Mesenchymal stem cell (in vitro differentiated cells and primary cell): ENCODE measurements around the gene PIK3R2.

ENCODE experiments used
- DNase-seq: peaks from one replicate; pipeline ENCODE4 v3.0.0-alpha.2; 2013
- H2AFZ ChIP-seq: one replicate; pipeline ENCODE4 v1.6.1; 2013; ENCODE audit warnings: low read depth, mild to moderate bottlenecking, control low read depth, inconsistent platforms, low read length, moderate library complexity
- H2AK5ac ChIP-seq: 2 replicates; pipeline ENCODE4 v1.6.1; 2013; ENCODE audit warnings: low read length, moderate library complexity, mild to moderate bottlenecking, inconsistent platforms; ENCODE audit not compliant: severe bottlenecking
- H2BK120ac ChIP-seq: one replicate; pipeline ENCODE4 v1.6.1; 2013; ENCODE audit warnings: low read depth, mild to moderate bottlenecking, inconsistent platforms, low read length, moderate library complexity
- H2BK12ac ChIP-seq, 2 experiments: one replicate each; pipeline ENCODE4 v1.6.1; 2013; ENCODE audit warnings: inconsistent platforms in 2 of 2, low read length in 2 of 2, mild to moderate bottlenecking in 2 of 2, moderate library complexity in 2 of 2, control low read depth in 1 of 2
- H2BK15ac ChIP-seq: one replicate; pipeline ENCODE4 v1.6.1; 2013; ENCODE audit warnings: mild to moderate bottlenecking, low read depth, inconsistent platforms; ENCODE audit not compliant: poor library complexity, severe bottlenecking
- H2BK5ac ChIP-seq: 2 replicates; pipeline ENCODE4 v1.6.1; 2013; ENCODE audit warnings: low read depth, mild to moderate bottlenecking, low read length, control low read depth, inconsistent platforms; ENCODE audit not compliant: poor library complexity, severe bottlenecking
- H3K14ac ChIP-seq, 2 experiments: one replicate each; pipeline ENCODE4 v1.6.1; 2013; ENCODE audit warnings: inconsistent platforms in 2 of 2, low read length in 2 of 2, control low read depth in 1 of 2, mild to moderate bottlenecking in 1 of 2, moderate library complexity in 1 of 2
- H3K18ac ChIP-seq, 2 experiments: one replicate each; pipeline ENCODE4 v1.6.1; 2013; ENCODE audit warnings: inconsistent platforms in 2 of 2, low read length in 2 of 2, control low read depth in 1 of 2, low read depth in 1 of 2, mild to moderate bottlenecking in 1 of 2
- H3K23ac ChIP-seq, 2 experiments: one replicate each; pipeline ENCODE4 v1.6.1; 2013; ENCODE audit warnings: inconsistent platforms in 2 of 2, low read length in 2 of 2, mild to moderate bottlenecking in 2 of 2, moderate library complexity in 2 of 2, control low read depth in 1 of 2
- H3K27ac ChIP-seq: 2 replicates; pipeline ENCODE4 v1.5.1; 2013; ENCODE audit warnings: mild to moderate bottlenecking, moderate library complexity, low read length, control low read depth, inconsistent platforms; ENCODE audit not compliant: poor library complexity, severe bottlenecking
- H3K27me3 ChIP-seq, 2 experiments: 2 replicates each; pipeline versions ENCODE4 v1.6.1 to v1.7.0; 2013; ENCODE audit warnings: low read length in 2 of 2, mild to moderate bottlenecking in 2 of 2, moderate library complexity in 2 of 2, control low read depth in 1 of 2, inconsistent platforms in 1 of 2; ENCODE audit not compliant: control insufficient read depth in 1 of 2, insufficient read depth in 1 of 2
- H3K36me3 ChIP-seq, 2 experiments: 2 replicates each; pipeline versions ENCODE4 v1.6.1 to v1.7.0; 2013; ENCODE audit warnings: low read length in 2 of 2, control low read depth in 1 of 2, inconsistent platforms in 1 of 2, low read depth in 1 of 2, mild to moderate bottlenecking in 1 of 2; ENCODE audit not compliant: insufficient read depth in 2 of 2, control insufficient read depth in 1 of 2
- H3K4ac ChIP-seq, 2 experiments: one replicate each; pipeline ENCODE4 v1.6.1; 2013; ENCODE audit warnings: inconsistent platforms in 2 of 2, low read length in 2 of 2, mild to moderate bottlenecking in 2 of 2, moderate library complexity in 2 of 2, control low read depth in 1 of 2, low read depth in 1 of 2
- H3K4me1 ChIP-seq: 2 replicates; pipeline ENCODE4 v1.6.1; 2013; ENCODE audit warnings: low read depth, low read length, control low read depth; ENCODE audit not compliant: control insufficient read depth, insufficient read depth
- H3K4me2 ChIP-seq: 2 replicates; pipeline ENCODE4 v1.6.1; 2013; ENCODE audit warnings: low read length, mild to moderate bottlenecking, inconsistent platforms; ENCODE audit not compliant: poor library complexity, severe bottlenecking
- H3K4me3 ChIP-seq, 2 experiments: 2 replicates each; pipeline versions ENCODE4 v1.5.1 to v1.7.0; 2013; ENCODE audit warnings: low read length in 2 of 2, mild to moderate bottlenecking in 2 of 2, control low read depth in 1 of 2, low read depth in 1 of 2; ENCODE audit not compliant: insufficient read depth in 1 of 2
- H3K79me1 ChIP-seq: replicated peaks from 2 replicates; pipeline ENCODE4 v1.6.1; 2013; ENCODE audit warnings: mild to moderate bottlenecking, control low read depth, low read length, inconsistent platforms; ENCODE audit not compliant: poor library complexity, severe bottlenecking
- H3K9ac ChIP-seq: 2 replicates; pipeline ENCODE4 v1.7.0; 2013; ENCODE audit warnings: mild to moderate bottlenecking, low read length, moderate library complexity
- H3K9me3 ChIP-seq: 2 replicates; pipeline ENCODE4 v1.7.0; 2013; ENCODE audit warnings: mild to moderate bottlenecking, low read length; ENCODE audit not compliant: control insufficient read depth
- H4K8ac ChIP-seq: one replicate; pipeline ENCODE4 v1.6.1; 2013; ENCODE audit warnings: inconsistent platforms, mild to moderate bottlenecking, low read length, moderate library complexity
- H4K91ac ChIP-seq: one replicate; pipeline ENCODE4 v1.6.1; 2013; ENCODE audit warnings: mild to moderate bottlenecking, low read length, inconsistent platforms
- WGBS: methylation state at CpG from one replicate; pipeline ENCODE4 v1.1.7; 2013; ENCODE audit warnings: mixed read lengths; 5-methylcytosine and 5-hydroxymethylcytosine counted together

PIK3R2 gene

DNA sequence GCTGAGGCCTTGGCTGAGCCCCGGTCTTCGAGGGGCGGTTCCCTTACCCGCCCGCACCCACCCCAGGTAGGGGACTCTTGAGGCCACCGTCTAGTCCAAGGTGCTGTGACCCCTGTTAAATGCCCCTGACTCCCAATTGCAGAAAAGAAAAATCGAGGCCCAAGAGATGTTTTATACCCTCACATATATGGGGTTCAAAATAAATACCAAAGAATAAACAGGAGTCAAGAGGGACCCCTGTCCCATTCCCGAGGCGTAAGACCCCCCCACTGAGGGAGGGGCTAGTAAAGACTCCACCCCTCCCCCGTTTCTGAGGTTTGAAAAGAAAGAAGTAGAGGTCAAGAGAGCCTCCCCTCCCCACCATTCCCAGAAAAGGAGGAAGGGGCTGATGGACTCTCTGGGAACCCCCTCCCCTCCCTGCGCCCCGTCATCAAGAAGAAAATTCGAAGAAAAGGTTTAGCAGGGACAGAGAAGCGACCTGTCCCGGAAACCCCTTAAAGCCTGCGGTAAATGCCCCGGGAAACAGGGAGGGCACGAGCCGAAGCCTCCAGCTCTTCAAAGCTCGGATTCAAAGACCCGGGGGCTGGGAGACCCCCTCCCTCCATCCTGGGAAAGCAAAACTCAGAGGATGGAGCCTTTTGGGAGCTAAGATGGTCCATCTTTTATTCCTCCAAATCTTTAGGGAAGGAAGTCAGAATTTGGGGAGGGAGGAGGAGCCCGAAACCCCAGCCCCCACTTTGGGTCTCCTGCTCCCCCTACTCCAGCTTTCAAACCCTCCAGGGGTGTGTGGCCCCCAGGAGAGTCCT, 51.6 kb downstream of the PIK3R2 start:
- Histone ChIP-seq H3K4me3 (peak overlapping the region; percentile 59 to 87), H2AFZ (no peak overlapping the region), H3K18ac (peak overlapping the region; percentile 54 to 80), H3K4me2 (peak overlapping the region; percentile 94), H3K36me3 (peaks cover 10 to 16% of the 10 kb centered on the region in 2 experiments), H2BK5ac (peak overlapping the region; percentile 61), H2BK15ac (peak overlapping the region; percentile 44), H3K9me3 (no peaks in the 10 kb centered on the region), H3K27ac (peak overlapping the region; percentile 98), H4K8ac (peak overlapping the region; percentile 88), H2AK5ac (peak overlapping the region; percentile 19), H4K91ac (peak overlapping the region; percentile 71), H3K79me1 (peaks cover 11% of the 10 kb centered on the region), H3K4me1 (peaks cover 17% of the 10 kb centered on the region), H2BK120ac (peak overlapping the region; percentile 97), H3K4ac (peak overlapping the region; percentile 43 to 91), H2BK12ac (peak overlapping the region in 1 of 2 experiments; percentile 52), H3K23ac (no peak overlapping the region), H3K14ac (no peak overlapping the region), H3K27me3 (no peaks in the 10 kb centered on the region), H3K9ac (peak overlapping the region; percentile 96)
- under 1% methylated on average over 17 of the region's 22 CpGs for WGBS
- DNase-seq, result peak; percentile 77

DNA sequence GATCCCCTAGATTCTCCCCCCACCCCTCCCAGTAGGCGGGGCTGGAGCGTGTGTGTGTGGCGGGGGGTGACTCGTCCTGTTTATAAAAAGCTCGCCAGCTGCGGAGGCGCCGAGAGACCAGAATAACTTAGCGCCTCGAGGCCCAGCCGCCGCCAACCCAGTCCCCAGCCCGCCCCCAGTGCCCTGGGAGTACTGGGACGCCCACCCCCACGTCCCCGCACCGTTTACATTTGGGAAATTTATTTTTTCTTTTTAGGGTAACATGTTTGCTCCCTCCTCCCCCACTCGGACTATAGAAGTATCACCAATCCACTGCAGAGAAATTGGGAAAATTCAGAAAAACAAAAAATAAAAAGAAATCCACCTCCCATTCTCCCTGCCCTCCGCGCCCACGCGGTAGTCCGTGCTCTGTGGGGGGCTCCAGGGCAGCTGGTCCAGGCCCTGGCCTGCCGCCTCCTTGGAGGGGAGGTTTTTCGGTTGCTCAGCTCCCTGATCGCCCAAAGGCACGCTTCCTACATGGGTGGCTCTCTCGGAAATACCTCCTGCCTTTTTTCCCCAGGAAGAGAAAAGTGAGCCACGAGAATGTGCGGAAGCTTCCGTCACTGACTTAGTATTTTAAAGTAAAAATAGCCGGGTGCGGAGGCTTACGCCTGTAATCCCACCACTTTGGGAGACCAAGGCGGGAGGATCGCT, 52.4 kb downstream of the PIK3R2 start:
- Histone ChIP-seq H3K4me1 (peaks cover 15% of the 10 kb centered on the region), H3K27me3 (peaks cover 0 to 6% of the 10 kb centered on the region in 2 experiments), H2BK12ac (peak overlapping the region in 1 of 2 experiments; percentile 90), H3K27ac (peak overlapping the region; percentile 98), H3K14ac (peak overlapping the region in 1 of 2 experiments; percentile 62), H2AFZ (no peak overlapping the region), H2BK120ac (peak overlapping the region; percentile 97), H3K9me3 (no peaks in the 10 kb centered on the region), H4K8ac (peak overlapping the region; percentile 96), H3K79me1 (peaks cover 11% of the 10 kb centered on the region), H4K91ac (peak overlapping the region; percentile 93), H3K4ac (peak overlapping the region; percentile 91 to 94), H3K9ac (peak overlapping the region; percentile 96), H3K36me3 (peaks cover 8 to 10% of the 10 kb centered on the region in 2 experiments), H2BK15ac (peak overlapping the region; percentile 86), H2AK5ac (no peak overlapping the region), H3K18ac (peak overlapping the region; percentile 81 to 98), H2BK5ac (peak overlapping the region; percentile 61), H3K4me3 (peak overlapping the region; percentile 59 to 87), H3K23ac (no peak overlapping the region), H3K4me2 (peak overlapping the region; percentile 94)
- 27% methylated on average over 25 of the region's 36 CpGs for WGBS
- DNase-seq, result peak; percentile 91

DNA sequence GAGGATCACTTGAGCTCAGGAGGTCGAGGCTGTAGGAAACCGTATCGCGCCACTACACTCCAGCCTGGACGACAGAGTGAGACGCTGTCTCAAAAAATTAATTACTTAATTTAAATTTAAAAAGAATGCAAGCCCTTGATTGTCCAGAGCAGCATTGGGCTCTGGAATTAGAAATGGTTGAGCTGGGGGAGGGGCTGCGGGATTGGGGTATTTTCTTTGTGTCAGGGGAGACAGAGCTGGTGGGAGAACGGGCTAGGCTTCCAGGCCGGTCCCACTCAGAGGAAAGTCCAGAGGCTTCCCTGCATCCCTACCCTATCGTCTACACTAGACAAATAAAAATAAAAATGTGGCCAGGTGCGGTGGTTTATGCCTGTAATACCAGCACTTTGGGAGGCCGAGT, 53.1 kb downstream of the PIK3R2 start:
- no peak overlapping the region for H3K27ac ChIP-seq
- no peak overlapping the region for H3K4ac ChIP-seq
- peak overlapping the region; percentile 37 for H2BK120ac ChIP-seq
- H3K9me3 ChIP-seq, result no peaks in the 10 kb centered on the region
- H3K79me1 ChIP-seq, result peaks cover 11% of the 10 kb centered on the region
- H3K4me3 ChIP-seq, result no peak overlapping the region
- no peak overlapping the region for H2AK5ac ChIP-seq
- H2BK5ac ChIP-seq, result no peak overlapping the region
- peaks cover 0 to 11% of the 10 kb centered on the region in 2 experiments for H3K27me3 ChIP-seq
- peak overlapping the region; percentile 75 for H2BK15ac ChIP-seq
- H3K14ac ChIP-seq, result no peak overlapping the region
- DNase-seq, result no peak
- peak overlapping the region; percentile 96 for H4K8ac ChIP-seq
- H4K91ac ChIP-seq, result no peak overlapping the region
- no peak overlapping the region for H2AFZ ChIP-seq
- no peak overlapping the region for H3K18ac ChIP-seq
- peaks cover 15% of the 10 kb centered on the region for H3K4me1 ChIP-seq
- WGBS, result 92% methylated on average over 6 of the region's 12 CpGs
- H2BK12ac ChIP-seq, result no peak overlapping the region
- peaks cover 5 to 8% of the 10 kb centered on the region in 2 experiments for H3K36me3 ChIP-seq
- H3K4me2 ChIP-seq, result peak overlapping the region; percentile 94
- no peak overlapping the region for H3K23ac ChIP-seq
- H3K9ac ChIP-seq, result peak overlapping the region; percentile 96
